Stimulated activated CD8-positive, alpha-beta memory T cell treated with anti-CD3 and anti-CD28 coated beads, Interleukin-15, amount 100 ng/mL, for 4 hours (primary cell): Measurements from ENCODE around the gene PSD4.

Experiments used
- DNase-seq, 2 donors: peaks; one replicate each; pipeline ENCODE4 v3.0.0-alpha.2; 2020; ENCODE audit warnings: low read depth in 2 of 2

Gene PSD4

DNA sequence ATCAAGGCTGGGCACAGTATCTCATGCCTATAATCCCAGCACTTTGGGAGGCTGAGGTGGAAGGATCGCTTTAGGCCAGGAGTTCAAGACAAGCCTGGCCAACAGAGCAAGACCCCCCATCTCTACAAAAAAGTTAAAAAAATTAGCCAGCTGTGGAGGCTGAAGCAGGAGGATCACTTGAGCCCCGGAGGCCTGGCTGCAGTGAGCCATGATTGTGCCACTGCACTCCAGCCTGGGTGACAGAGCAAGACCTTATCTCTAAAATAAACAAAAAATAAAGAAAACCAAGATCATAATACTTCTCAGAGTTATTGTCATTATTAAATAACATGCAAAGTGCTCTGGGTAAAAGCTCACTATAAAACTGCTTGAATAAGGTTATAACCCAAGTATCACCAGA, 31.5 kb upstream of the PSD4 start:
- DNase-seq, result no peak

DNA sequence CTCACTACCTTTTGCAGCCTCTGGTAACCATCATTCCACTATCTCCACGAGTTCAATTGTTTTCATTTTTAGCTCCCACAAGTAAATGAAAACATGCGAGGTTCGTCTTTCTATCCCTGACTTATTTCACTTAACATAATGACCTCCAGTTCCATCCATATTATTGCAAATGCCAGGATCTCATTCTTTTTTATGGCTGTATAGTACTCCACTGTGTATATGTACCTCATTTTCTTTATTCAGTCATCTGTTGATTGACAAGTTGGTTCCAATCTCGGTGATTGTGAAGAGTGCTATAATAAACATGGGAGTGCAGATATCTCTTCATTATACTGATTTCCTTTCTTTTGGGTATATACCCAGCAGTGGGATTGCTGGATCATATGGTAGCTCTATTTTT, 29.5 kb upstream of the PSD4 start:
- no peak for DNase-seq

DNA sequence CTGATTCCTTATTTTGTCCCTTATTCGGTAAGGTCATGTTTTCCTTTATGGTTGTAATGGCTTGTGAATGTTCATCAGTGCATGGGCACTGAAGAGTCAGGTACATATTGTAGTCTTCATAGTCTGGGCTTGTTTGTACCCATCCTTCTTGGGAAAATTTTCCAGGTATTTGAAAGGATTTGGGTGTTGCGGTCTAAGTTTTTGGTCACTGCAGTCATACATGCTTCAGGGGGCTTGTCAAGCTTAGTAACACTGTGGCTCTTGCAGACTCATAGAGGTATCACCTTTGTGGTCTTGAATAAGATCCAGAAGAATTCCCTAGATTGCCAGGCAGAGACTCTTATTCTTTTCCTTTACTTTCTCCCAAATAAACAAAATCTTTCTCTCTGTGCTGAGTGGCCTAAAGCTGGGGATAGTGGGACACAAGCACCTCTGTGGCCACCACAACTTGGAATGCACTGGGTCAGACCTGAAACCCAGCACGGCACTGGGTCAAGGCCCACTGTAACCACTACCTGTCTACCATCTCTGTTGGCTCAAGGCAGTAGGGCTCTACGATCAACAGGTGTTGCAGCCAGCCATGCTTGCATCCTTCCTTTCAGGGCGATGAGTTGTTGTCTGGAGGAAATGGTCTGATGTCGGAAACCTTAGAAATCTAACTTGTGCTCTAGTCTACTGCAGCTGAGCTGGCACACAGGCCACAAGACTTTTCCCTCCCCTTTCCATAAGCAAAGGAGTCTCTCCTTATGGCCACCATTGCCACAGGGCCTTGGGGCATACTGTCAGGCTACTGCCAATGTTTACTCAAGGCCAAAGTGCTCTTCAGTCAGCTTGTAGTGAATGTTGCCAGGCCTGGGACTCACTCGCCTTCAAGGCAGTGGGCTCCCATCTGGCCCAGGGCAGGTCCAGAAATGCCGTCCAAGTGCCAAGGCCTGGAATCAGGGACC, 24.9 kb upstream of the PSD4 start:
- DNase-seq, result no peak

DNA sequence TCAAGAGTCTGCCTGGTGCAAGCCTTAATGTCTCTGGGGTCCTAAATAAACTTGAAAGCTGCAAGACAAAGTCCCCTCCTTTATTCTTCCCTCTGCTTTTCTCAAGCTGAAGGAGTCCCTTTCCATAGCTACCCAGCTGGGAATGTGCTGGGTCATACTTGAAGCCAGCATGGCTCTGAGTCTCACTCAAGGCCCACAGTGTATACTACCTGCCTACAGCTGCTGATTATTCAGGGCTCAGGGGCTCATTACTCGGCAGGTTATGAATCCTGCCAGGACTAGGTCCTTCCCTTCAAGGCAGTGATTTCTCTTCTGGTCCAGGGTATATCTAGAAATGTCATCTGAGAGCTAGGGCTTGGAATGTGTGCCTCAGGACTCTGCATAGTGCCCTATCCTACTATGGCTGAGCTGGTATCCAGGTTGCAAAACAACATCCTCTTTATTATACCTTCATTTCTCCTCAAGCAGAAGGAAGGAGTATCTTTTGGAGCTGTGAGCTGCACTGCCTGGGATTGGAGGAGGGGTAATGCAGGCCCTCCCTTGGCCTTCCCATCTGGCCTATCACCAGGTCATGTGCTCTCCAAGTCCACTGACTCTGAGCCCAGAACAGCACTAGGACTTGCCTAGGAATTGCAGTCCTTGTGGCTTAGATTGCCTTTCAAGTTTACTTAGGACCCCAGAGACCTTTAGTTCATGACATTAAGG, 24.1 kb upstream of the PSD4 start:
- no peak for DNase-seq

DNA sequence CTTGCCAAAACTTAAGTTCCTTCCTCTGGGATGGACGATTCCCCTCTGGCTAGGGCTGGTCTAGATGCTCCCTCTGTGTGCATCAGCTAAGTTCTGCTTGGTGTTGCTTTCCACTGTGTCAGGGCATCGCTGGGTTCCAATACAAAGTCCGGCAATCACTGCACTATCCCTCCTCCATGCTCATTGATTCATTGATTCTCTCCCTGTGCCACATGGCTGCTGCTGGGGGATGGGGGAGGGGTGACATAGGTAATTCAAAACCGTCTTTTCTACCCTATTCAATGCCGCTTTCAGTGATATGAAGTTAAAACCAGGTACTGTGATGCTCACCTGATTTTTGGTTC, 23.5 kb upstream of the PSD4 start:
- DNase-seq, result no peak

DNA sequence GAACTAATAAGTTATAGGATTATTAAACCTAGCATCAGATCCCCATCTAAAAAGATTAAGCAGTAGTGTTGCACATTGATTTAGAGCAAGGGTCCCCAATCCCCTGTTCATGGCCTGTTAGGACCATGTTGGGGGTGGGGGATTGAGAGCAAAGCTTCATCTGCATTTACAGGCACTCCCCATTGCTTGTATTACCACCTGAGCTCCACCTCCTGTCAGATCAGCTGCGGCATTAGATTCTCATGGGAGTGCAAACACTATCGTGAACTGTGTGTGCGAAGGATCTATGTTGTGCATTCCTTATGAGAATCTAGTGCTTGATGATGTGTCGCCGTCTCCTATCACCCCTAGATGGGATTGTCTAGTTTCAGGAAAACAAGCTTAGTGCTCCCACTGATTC, 18.4 kb upstream of the PSD4 start:
- DNase-seq, result no peak

DNA sequence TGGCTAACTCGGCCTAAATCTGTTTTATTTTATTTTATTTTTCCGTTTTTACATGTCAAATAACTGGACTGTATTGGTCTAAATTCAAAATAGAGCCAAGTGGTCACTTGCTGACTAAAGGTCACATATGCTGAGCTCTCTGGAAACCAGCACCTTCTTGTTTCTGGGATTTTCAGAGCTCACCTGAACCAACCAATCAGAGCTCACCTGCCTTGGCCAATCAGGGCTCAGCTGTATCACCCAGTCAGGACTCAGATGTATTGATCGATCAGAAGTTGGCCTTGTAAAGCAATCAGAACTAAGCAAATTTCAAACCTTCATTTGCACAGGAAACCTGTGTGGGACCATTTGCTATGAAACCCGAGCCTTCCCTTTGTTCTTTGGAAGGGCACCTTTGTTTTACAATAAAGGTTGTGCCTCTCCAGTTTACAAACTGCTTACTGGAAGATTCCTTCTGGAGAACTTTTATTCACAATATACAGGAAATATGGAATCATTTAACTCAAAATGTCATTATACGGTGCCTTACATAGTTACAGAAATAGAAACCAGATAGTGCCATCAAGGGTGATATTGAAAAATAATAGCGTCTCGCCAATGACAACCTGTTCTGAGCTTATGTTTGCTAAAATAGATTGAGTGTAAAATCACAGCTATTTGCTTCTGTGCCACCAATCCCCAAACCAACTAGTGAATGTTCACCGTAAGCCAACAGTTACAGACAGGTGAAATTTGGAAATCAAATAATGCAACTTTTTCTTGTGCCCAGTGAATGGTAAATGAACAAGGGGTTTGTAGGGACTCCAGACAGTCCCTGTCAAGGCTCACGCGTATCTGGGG, 17.3 kb upstream of the PSD4 start:
- DNase-seq, result no peak

DNA sequence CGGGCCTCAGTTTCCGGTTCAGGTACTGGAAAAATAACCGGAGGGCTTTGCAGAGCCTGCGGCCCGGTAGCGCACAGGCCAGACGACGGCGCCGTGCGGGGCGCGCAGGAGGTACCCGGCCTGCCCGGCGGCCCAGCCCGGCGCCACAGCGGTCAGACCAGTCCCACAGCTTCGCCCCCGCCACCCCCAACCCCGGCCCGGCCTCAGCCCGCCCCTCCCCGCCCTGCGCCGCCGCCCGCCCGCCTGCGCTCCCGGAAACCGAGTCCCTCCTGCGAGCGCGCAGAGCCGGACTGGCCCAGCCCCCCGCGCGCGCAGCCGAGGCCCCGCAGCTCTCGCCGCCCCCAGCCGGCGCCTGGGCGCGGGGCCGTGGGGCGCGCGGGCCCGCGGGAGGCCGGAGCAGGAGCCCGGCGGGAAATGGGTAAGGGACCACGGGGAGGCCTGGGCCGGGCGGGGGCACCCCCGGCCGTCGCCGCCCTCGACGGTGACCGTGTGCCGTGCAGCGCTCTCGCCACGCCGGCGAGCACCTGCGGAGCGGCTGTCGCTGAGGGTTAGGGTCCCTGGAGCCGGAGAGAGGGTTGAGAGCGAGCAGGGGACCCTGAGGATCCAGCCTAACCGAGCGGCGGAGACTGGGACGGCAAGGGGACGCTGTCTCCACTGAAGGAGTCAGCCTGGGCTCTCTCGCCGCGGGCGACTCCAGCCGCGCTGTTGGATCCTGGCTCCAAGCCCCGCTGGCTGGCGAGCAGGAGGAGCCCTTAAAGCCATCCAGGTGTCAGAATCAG, 16.5 kb upstream of the PSD4 start:
- no peak for DNase-seq

DNA sequence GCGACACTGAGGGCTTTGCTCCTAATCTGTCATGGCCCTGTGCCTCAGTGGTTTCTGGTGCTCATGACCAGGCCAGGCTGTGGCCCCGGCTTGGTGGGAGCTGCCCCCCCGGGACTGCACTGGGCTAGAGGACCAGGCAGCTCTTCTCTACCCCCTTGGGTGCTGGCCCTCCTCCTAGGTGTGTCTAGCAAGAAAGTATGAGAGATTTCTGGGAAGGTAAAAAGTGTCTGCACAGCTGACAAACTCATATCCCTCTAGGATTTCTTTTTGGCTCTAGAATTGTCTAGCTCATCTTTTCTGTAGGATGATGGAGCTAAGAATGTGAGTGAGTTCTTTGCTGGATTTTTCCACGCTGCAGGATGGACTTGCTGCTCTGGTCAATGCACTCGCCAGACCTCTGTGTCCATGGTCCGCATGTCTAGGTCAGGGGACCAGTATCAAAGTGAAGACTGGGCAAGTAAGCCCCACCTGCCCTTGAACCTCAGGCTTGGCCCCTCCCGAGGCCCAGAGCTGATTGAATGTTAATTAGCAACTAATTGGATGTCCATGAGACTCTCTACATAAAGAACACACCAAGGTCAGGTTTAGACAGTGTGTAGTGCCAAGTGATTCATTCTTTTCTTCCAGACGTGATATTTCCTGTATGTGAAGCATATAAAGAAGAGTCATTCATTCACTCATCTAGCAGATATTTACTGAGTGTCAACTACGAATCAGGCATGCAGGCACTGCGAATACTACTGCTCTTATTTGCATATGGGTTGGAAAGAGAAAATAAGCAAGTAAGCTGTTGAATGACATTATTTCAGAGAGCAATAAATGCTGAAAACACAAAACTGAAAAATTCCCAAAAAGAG, 15.6 kb upstream of the PSD4 start:
- no peak for DNase-seq

DNA sequence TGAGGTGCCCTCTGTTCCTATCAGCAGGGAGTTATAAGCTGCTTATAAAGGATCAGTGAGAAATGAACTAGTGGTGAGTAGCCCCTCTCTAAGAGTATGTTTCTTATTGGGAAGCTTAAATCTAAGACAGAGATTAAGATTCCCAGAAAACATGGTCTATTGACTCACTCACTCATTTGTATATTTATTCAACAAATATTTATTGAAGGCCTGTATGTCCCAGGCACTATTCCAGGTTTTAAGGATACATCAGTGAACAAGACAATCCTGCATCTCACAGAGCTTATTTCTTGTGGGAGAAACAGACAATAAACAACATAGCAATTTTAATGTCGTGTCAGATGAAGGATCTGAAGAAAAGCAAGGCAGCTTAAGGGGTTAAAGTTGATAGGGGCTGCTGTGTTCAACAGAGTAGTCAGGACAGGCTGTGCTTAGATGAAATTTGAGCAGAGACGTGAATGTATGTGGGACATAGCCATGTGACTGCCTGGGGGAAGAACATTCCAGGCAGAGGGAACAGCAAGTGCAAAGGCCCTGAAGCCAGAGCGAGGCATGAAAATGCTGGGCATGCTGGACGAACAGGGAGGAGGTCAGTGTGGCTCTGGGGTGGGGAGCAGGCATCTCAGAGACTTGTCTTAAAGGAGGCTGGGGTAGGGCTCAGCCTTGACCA, 14.8 kb upstream of the PSD4 start:
- DNase-seq, result no peak

DNA sequence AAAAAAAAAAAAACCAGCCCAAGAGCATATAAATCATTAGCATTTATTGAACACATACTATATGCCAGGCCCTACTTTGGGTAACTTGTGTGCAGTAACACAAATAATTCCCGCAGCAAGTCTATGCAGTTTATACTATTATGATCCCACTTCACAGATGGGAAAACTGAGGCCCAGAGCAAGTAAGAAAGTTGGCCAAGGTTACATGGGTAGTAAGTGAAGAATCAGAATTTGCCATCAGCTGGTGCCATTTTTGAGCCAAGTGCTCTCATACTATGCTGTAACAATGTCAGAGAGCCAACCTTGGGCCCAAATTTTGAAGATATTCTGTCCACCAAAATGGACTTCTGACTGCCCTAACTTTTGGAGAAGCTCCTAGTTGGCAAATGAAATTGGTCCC, 13.5 kb upstream of the PSD4 start:
- no peak for DNase-seq

DNA sequence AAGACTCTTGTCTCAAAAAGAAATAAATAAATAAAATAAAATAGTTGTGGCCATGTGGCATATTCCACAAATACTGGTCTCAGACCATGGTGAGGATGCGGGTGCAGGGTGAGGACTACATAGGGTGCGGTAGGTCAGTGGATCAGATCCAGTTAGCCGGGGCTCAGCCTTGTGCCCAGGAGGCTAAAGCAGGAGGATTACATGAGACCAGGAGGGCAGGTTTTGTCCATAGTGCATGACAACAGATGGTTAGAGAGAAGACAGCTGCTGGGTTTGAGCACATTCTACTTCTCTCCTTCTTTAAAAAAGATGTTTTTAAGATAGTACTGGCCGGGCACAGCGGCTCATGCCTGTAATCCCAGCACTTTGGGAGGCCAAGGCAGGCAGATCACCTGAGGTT, 12.8 kb upstream of the PSD4 start:
- DNase-seq, result no peak

DNA sequence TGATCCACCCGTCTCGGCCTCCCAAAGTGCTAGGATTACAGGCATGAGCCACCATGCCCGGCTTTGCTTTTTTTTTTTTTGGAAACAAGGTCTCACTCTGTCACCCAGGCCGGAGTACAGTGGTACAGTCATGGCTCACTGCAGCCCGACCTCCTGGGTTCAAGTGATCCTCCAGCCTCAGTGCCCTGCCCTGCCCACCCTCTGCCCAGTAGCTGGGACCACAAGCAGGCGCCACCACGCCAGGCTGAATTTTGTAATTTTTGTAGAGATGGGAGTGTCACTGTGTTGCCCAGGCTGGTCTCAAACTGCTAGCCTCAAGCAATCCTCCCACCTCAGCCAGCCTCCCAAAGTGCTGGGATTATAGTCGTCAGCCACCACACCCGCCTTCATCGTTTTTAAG, 11.6 kb upstream of the PSD4 start:
- DNase-seq, result no peak

DNA sequence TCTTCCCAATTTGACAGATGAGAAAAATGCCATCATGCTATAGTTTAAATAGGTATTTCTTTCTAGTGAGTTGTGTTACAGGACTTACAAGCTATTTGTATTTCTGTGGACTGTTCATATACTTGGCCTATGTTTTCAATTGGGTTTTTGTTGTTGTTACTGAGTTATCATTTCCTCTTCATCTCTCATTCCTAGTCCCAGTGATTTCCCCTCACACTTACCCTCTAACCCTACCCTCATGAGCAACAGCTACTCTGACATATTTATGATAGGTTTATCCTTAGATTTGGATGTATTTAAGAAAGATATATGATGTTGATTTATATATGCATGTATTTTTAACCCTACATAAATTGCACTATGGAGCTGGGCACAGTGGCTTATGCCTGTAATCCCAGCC, 10.9 kb upstream of the PSD4 start:
- DNase-seq, result no peak

DNA sequence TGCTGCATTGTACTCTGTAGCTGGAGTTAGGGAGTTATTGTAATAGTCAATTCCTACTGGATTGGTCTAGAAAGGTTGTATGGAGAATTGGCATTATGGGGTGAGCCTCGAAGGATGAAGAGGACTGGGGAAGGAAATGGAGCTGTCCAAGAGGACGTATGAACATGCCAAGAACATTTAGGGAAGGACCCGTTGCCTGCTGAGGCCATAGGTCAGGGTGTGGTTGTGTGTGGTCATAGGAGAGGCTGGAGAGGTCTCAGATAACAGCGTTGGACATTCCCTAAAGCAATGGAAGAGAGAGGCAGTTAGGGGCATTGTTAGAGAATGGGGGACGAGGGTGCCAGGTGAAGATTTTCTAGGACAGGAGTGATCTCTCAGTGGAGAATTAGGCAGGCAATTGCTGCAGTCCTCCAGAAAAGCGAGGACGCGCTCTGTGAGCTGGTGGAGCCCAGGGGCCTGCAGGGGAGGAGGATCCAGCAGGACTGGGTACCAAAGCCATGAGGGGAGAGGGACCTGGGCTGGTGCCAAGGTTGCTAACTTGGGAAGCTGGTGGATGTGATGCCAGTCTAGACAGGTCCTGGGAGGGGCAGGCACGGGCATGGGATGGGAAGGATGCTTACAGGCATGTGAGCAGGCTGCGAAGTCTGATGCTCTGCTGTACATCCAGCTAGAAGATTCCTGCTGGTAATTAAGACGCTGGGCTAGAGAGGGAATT, 9.4 kb upstream of the PSD4 start:
- DNase-seq, result no peak

DNA sequence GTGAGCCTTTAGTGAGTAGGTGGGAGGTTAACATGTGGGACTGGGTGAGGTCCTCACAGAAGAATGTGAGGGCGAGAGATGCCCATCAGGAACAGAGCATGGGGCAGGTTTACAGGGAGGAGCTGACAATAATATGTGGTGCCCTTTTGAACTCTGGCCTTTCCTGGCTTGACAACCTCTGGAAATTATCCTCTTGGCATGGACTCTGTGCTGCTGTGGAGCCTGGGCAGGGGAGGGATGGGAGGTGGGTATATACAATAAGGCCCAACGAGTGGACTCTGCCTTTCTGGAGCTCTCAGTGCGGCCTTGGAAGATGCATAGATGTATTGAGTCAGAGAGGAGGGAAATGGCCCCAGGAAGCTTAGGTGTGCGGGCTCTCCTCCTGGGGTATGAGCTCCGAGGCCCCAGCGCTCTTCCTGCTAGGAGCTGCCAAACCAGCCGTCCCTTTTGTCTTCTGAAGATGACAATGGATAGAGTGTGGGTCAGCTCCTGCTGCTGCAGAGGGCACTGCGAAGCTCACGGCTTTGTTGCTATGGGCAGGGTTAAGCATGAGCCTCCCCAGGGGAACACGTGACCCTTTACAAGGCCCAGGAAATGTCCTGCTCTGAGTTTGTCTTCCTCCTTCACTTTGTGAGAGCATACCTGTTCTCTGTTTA, 8.7 kb upstream of the PSD4 start:
- no peak for DNase-seq

DNA sequence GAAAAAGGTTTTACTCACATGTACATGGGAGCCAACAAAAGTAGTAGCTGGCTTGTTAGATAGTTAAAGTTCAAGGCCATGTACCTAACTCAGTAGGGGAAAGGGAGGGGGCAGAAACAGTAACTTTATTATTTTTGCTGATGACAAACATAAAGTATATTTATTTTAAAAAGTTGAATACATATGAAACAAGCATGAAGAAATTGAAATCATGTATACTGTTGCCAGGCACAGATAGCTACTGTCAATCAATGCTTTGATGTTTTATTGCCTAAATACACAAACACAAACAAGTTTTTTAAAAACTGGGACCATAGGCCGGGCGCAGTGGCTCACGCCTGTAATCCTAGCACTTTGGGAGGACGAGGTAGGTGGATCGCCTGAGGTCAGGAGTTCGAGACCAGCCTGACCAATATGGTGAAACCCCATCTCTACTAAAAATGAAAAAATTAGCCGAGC, 7.6 kb upstream of the PSD4 start:
- no peak for DNase-seq

DNA sequence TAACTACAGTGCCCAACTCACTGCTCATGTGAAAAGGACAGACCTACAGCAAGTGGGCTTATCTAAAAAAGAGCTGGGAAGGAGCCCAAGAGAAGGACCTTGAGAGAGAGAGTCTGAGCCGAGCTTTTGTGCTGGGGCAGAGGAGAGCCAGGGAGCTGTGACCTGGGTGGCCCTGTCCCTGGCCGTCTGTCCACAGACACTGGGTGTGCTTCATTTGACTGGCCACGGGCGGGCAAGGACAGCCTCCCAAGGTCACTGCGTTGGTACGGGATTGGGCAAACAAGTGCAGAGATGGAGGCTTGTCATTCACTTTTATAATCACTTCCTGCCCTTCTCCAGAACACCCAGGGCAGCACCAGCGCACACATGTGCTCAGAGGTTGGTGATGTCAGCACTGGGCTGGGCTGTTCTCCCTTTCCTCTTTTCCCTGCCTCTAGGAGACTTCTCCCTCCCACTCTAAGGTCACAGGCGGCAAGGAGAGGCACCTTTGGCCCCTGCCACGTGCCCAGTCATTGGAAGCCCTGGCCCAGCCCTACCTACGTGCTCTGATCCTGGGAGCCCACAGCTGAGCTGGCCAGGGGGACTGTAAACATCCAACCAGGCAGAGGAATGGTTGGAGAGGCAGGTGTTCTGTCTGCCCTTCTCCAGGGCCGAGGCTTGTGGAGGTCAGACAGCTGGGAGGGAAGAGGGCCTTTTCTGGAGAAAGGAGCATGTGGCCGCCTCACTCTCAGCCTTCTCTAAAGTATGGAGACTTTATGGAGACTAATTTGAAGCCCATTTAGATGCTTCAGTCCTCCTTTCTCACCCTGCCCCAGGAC, 6.4 kb upstream of the PSD4 start:
- DNase-seq, result no peak
